ENCODE results near the gene OVOL3. TPM values are rescaled to one million over a fixed set of nuclear protein-coding genes. Genes with fewer than 3 reads are reported as not detected.

Gene OVOL3
- total RNA-seq, 1 experiment from 2014 or later = not detected

GRCh38 chr19:36100476-36100875, 10.5 kb upstream of the OVOL3 start:
- no peak for DNase-seq (ENCODE audit: low spot score)

- DNase-seq (ENCODE audit: low spot score) = peak; percentile 28
Measured at GRCh38 chr19:36101550-36102327, 9.2 kb upstream of the OVOL3 start.

- no peak for DNase-seq (ENCODE audit: low spot score)
Measured at GRCh38 chr19:36103040-36103626, 7.8 kb upstream of the OVOL3 start.

- DNase-seq (ENCODE audit: low spot score) = no peak
Measured at GRCh38 chr19:36103842-36104552, 6.9 kb upstream of the OVOL3 start.

- no peak for DNase-seq (ENCODE audit: low spot score)
Measured at GRCh38 chr19:36106441-36106840, 4.5 kb upstream of the OVOL3 start.

GRCh38 chr19:36106991-36107390, 4.0 kb upstream of the OVOL3 start:
- DNase-seq (ENCODE audit: low spot score) = no peak

GRCh38 chr19:36108684-36109083, 2.3 kb upstream of the OVOL3 start:
- no peak for DNase-seq (ENCODE audit: low spot score)

- DNase-seq (ENCODE audit: low spot score) = no peak
Measured at GRCh38 chr19:36111200-36111539, 227 bp downstream of the OVOL3 start.

GRCh38 chr19:36112678-36113077, 1.7 kb downstream of the OVOL3 start:
- no peak for DNase-seq (ENCODE audit: low spot score)

- no peak for DNase-seq (ENCODE audit: low spot score)
Measured at GRCh38 chr19:36113425-36113824, 2.5 kb downstream of the OVOL3 start.

GRCh38 chr19:36113894-36114720, 3.2 kb downstream of the OVOL3 start:
- peak; percentile 48 for DNase-seq (ENCODE audit: low spot score)

- DNase-seq (ENCODE audit: low spot score) = peak; percentile 100
Measured at GRCh38 chr19:36114721-36115452, 3.9 kb downstream of the OVOL3 start, which contains the start of gene POLR2I. POLR2I (minus strand) TSS chr19:36114875; CDS start chr19:36114856, 19 bp downstream.

GRCh38 chr19:36115453-36116343, 4.8 kb downstream of the OVOL3 start, which contains the start of gene TBCB:
TBCB (plus strand) TSS chr19:36115468; CDS start chr19:36115561, 93 bp downstream.
- peak; percentile 42 for DNase-seq (ENCODE audit: low spot score)

- DNase-seq (ENCODE audit: low spot score) = no peak
Measured at GRCh38 chr19:36116344-36116637, 5.3 kb downstream of the OVOL3 start.

GRCh38 chr19:36120092-36120983, 9.4 kb downstream of the OVOL3 start:
- no peak for DNase-seq (ENCODE audit: low spot score)

GRCh38 chr19:36120984-36121358, 10.0 kb downstream of the OVOL3 start:
- DNase-seq (ENCODE audit: low spot score) = no peak

- no peak for DNase-seq (ENCODE audit: low spot score)
Measured at GRCh38 chr19:36121486-36122124, 10.7 kb downstream of the OVOL3 start.

- no peak for DNase-seq (ENCODE audit: low spot score)
Measured at GRCh38 chr19:36125557-36125956, 14.6 kb downstream of the OVOL3 start.

GRCh38 chr19:36128392-36128736, 17.4 kb downstream of the OVOL3 start:
- DNase-seq (ENCODE audit: low spot score) = no peak

All from HT-29 (cell line).